ENCODE data around the gene ALDH3B2. TPM values are rescaled to one million over a fixed set of nuclear protein-coding genes. Genes with fewer than 3 reads are reported as not detected.
"Not testable (repeated sequence)": the region's sequence is repeated elsewhere in the genome, so short reads cannot be mapped to it uniquely, and the experiment has no call there.

ALDH3B2 gene
- total and polyA plus RNA-seq, 2 donors from 2014 or later, result 1.6 to 2.1 TPM

DNA sequence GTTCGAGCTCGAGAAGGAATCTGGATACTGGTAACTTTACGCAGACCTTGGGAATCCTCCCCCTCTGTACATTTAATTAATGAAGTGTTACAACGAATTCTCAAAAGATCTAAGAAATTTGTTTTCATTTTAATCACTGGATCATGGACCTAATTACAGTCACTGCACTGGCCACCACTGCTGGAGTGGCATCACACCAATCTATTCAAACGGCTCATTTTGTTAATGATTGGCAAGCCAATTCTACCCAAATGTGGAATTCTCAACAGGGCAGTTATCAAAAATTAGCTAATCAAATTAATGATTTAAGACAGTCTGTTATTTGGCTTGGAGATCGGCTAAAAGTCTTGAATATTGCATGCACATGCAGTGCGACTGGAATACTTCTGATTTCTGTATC, 30.1 kb upstream of the ALDH3B2 start:
- no peak overlapping the region for H3K27ac ChIP-seq (ENCODE audit: low read depth in 2 of 2, low read length in 2 of 2)
- no peaks in the 10 kb centered on the region for H3K9me3 ChIP-seq (ENCODE audit: control insufficient read depth in 2 of 3, insufficient read depth in 1 of 3, low read length in 3 of 3)
- H3K27me3 ChIP-seq (ENCODE audit: control insufficient read depth, insufficient read depth, low read length), result no peaks in the 10 kb centered on the region
- H3K9ac ChIP-seq (ENCODE audit: low read length in 3 of 3), result no peak overlapping the region
- no peak for FAIRE-seq
- H3K4me1 ChIP-seq (ENCODE audit: control insufficient read depth in 2 of 3, insufficient read depth in 2 of 3, low read depth in 1 of 3, low read length in 3 of 3), result no peaks in the 10 kb centered on the region
- no peaks in the 10 kb centered on the region for H3K36me3 ChIP-seq (ENCODE audit: control insufficient read depth in 2 of 3, insufficient read depth in 3 of 3, low read length in 3 of 3)
- H3K4me3 ChIP-seq (ENCODE audit: low read length in 3 of 3), result no peak overlapping the region
- intact Hi-C loops (cut with DNase I), result no loop called here
- TF ChIP-seq, protein P1, sequence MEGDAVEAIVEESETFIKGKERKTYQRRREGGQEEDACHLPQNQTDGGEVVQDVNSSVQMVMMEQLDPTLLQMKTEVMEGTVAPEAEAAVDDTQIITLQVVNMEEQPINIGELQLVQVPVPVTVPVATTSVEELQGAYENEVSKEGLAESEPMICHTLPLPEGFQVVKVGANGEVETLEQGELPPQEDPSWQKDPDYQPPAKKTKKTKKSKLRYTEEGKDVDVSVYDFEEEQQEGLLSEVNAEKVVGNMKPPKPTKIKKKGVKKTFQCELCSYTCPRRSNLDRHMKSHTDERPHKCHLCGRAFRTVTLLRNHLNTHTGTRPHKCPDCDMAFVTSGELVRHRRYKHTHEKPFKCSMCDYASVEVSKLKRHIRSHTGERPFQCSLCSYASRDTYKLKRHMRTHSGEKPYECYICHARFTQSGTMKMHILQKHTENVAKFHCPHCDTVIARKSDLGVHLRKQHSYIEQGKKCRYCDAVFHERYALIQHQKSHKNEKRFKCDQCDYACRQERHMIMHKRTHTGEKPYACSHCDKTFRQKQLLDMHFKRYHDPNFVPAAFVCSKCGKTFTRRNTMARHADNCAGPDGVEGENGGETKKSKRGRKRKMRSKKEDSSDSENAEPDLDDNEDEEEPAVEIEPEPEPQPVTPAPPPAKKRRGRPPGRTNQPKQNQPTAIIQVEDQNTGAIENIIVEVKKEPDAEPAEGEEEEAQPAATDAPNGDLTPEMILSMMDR (IDR thresholded peaks at IDR 0.05; ENCODE audit: borderline replicate concordance, extremely low read depth, insufficient read depth), result no peak
- DNase-seq, result no peak

DNA sequence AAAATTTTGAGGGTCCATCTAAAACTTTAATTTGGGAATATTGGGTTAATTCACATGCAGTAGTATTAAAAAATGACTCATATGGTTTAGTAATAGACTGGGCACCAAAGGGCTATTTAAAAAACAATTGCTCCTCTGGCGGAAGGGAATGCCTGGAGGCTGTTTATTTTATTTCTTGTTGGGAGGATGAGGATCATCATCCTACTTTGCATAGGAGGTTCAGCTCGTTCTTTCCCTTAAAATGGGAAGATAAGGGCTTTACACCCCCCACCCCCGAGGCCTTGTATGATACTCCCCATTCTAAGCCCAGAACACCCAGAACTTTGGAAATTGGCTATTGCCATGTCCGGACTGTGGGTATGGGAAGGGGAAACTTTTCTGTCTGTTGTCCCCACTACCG, 29.3 kb upstream of the ALDH3B2 start:
- FAIRE-seq; DNase-seq; H3K9ac ChIP-seq (ENCODE audit: low read length in 3 of 3); intact Hi-C loops (cut with DNase I); H3K4me3 ChIP-seq (ENCODE audit: low read length in 3 of 3); H3K36me3 ChIP-seq (ENCODE audit: control insufficient read depth in 2 of 3, insufficient read depth in 3 of 3, low read length in 3 of 3); H3K9me3 ChIP-seq (ENCODE audit: control insufficient read depth in 2 of 3, insufficient read depth in 1 of 3, low read length in 3 of 3); H3K27ac ChIP-seq (ENCODE audit: low read depth in 2 of 2, low read length in 2 of 2); H3K4me1 ChIP-seq (ENCODE audit: control insufficient read depth in 2 of 3, insufficient read depth in 2 of 3, low read depth in 1 of 3, low read length in 3 of 3); H3K27me3 ChIP-seq (ENCODE audit: control insufficient read depth, insufficient read depth, low read length): not testable (repeated sequence)

DNA sequence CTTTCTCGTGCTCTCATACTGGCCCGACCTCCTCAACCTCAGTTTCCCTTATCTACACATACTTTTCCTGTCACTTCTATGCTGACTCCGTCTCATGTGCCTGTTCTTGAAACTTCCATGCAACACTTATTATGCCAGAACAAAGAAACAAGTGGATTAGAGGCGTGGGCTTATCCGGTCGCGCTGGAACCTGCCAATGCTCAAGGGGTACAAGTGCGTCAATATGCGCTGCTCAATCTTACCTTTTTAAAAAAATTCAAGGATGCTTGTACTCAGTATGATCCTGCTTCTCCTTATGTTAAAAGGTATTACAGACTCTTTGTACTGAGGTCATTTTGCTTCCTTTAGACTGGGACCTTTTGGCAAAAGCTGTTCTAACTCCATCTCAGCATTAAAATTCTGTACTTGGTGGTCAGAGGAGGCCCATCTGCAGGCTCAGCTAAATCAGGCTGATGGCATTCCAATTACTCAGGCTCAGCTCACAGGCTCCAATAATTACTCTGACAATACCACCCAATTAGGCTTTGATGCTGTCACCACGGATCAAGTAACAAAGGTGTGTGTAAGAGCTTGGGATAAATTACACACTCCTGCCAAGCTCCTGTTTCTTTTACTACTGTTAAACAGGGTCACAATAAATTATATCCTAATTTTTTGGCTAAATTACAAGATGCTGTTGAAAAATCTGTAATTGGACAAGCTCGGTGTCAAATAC, 26.3 kb upstream of the ALDH3B2 start:
- TF ChIP-seq, protein P1 (IDR thresholded peaks at IDR 0.05; ENCODE audit: borderline replicate concordance, extremely low read depth, insufficient read depth), result no peak
- Histone ChIP-seq H3K9me3 (ENCODE audit: control insufficient read depth in 2 of 3, insufficient read depth in 1 of 3, low read length in 3 of 3) (peaks cover 0 to 4% (median 0%) of the 10 kb centered on the region in 3 donors), H3K36me3 (ENCODE audit: control insufficient read depth in 2 of 3, insufficient read depth in 3 of 3, low read length in 3 of 3) (no peaks in the 10 kb centered on the region), H3K4me3 (ENCODE audit: low read length in 3 of 3) (no peak overlapping the region), H3K9ac (ENCODE audit: low read length in 3 of 3) (no peak overlapping the region), H3K27me3 (ENCODE audit: control insufficient read depth, insufficient read depth, low read length) (no peaks in the 10 kb centered on the region), H3K4me1 (ENCODE audit: control insufficient read depth in 2 of 3, insufficient read depth in 2 of 3, low read depth in 1 of 3, low read length in 3 of 3) (no peaks in the 10 kb centered on the region), H3K27ac (ENCODE audit: low read depth in 2 of 2, low read length in 2 of 2) (no peak overlapping the region)
- intact Hi-C loops (cut with DNase I), result no loop called here
- FAIRE-seq (no peak), DNase-seq (peak in 2 of 5 donors; percentile 48 to 56)

DNA sequence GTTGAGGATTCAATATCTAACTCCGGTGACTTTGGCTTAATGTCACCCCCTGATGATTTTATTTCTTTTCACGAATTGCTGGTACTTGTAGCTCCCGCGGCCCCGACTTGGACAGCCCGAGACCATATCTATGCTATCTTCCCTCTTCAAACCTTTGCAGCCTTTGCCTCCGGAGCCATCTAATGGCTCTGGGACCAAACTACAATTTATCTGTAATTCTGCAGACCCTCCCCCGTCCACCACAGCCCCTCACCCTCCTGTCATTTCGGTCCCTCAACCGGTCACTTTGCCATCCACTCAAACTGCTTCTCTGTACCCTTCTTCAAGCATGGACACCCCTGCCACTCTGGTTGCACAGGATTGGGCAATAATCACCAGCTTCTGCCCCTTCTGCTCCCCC, 25.7 kb upstream of the ALDH3B2 start:
- H3K4me1 ChIP-seq (ENCODE audit: control insufficient read depth in 2 of 3, insufficient read depth in 2 of 3, low read depth in 1 of 3, low read length in 3 of 3), result no peaks in the 10 kb centered on the region
- no peaks in the 10 kb centered on the region for H3K27me3 ChIP-seq (ENCODE audit: control insufficient read depth, insufficient read depth, low read length)
- no peaks in the 10 kb centered on the region for H3K36me3 ChIP-seq (ENCODE audit: control insufficient read depth in 2 of 3, insufficient read depth in 3 of 3, low read length in 3 of 3)
- no peak overlapping the region for H3K4me3 ChIP-seq (ENCODE audit: low read length in 3 of 3)
- TF ChIP-seq, protein P1 (IDR thresholded peaks at IDR 0.05; ENCODE audit: borderline replicate concordance, extremely low read depth, insufficient read depth), result no peak
- H3K9me3 ChIP-seq (ENCODE audit: control insufficient read depth in 2 of 3, insufficient read depth in 1 of 3, low read length in 3 of 3), result peaks cover 0 to 4% (median 0%) of the 10 kb centered on the region in 3 donors
- DNase-seq (peak in 1 of 5 donors; percentile 23), FAIRE-seq (no peak)
- intact Hi-C loops (cut with DNase I), result no loop called here
- no peak overlapping the region for H3K27ac ChIP-seq (ENCODE audit: low read depth in 2 of 2, low read length in 2 of 2)
- H3K9ac ChIP-seq (ENCODE audit: low read length in 3 of 3), result no peak overlapping the region

Measured in kidney (tissue), 14 donors.